Stimulated activated CD4-positive, alpha-beta T cell treated with anti-CD3 and anti-CD28 coated beads, Interleukin-15, amount 100 ng/mL, for 24 hours (primary cell): ENCODE measurements around the gene DSG3.
"Not testable (repeated sequence)": the region's sequence is repeated elsewhere in the genome, so short reads cannot be mapped to it uniquely, and the experiment has no call there.

ENCODE experiments used
- DNase-seq: peaks from one replicate; pipeline ENCODE4 v3.0.0-alpha.2; 2020

DSG3 gene

DNA sequence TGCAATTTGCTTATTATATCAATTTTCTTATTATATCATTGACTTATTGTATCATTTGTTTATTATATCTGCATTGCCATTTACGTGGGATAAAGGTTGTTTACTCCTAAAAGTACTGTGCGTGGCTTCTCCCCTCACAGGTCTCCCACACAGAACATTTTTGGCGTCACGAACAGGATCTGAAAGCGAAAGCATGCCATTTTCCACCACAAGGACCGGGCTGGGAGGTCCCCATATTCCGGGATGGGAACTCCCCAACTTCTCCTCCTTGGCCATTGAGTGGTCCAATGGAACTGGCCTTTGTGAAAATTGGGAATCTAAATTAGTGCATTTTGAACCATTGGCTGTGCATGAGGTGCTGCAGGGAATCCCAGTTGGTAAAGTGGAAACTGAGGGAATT is 45.6 kb downstream of the DSG3 start:
- DNase-seq = no peak

DNA sequence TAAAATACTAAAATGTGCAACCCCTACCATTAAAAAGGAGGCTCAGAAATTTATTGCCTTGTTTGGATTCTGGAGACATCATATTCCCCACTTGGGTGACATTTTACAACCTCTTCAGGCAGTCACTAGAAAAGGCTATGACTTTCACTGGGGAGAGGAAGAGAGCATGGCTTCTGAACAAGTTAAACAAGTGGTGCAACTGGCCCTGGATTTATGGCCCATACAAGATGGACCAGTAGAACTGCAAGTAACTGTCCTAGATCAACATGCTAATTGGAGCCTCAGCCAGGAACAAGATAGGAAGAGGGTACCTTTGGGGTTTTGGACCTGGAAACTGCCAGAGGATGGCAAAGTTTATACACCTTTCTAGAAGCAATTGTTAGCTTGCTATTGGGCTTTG is 46.4 kb downstream of the DSG3 start:
- no peak for DNase-seq

DNA sequence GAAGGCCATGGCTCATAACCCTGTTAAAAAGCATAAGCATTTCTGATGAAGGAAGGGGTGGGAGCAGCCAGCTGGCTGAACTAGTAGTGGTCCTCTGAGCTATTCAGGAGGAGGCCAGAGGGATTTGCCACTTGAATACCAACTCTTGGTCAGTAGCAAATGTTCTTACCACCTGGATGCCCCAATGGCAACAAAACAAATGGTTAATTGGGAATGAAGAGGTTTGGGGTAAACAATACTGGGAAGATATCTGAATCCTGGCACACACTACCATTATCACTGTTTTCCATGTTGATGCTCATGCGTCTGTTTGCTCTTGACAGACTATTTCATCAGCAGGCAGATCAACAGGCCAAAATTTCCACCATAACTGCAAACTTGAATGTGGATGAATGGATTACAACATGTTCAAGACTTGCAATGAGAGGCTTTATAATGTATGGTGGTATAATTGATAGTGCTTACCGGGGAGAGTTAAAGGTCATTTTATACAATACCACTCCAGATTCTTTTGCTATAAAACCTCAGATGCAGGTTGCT is 47.2 kb downstream of the DSG3 start:
- DNase-seq = not testable (repeated sequence)

DNA sequence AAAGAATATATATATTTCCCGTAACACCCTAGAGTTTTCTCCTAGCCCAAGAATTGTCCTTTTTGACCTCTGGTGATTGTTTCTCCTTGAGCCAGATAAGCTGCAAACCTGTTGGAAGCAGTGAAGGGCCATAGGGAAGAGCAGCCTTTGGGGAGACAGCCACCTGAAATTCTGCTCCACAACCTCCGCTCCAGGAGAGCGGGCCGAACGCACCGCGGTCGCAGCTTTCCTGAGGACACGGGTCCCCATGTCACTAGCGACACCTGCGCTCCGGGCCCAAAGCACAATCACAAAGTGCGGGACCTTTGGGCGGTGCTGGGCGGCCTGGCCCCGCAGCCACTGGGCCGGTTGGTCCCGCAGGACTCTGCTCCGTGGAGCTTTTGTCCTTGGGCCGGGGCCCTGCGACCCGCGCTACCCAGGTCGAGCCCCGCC is 49.9 kb downstream of the DSG3 start:
- DNase-seq = no peak

DNA sequence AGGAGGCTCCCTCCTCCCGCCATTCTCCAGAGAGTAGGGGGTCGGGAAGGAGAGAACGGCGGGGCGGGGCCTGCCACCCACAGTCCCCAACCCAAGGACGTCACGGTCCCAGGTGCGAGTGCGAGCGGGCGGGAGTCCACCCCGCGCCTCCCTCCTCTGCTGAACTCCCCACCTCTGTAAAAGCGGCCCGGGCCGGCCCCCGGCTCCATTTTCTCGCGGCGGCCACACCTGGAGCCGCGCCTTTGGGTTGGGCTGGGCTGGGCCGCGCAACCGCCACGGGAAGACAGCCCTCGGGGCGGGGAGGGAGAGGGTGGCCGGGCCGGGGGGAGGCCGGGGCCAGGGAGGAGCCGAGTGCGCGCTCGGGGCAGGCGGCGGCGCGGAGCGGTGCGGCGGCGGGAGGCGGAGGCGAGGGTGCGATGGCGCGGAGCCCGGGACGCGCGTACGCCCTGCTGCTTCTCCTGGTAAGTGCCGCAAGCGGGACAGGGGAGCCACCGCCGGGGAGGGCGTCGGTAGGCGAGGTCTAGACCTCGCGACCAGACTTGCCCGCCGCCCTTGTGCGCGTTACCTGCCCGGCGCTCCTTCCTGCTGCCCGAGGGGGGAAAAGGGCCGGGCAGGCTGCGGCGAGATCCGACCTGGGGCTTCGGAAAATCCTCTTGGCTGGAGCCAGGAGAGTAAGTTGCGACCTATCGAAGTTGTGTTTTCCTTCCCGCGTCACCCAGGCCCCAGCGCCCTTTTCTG is 50.5 kb downstream of the DSG3 start, which contains the start of gene DSG2:
Gene DSG2 (plus strand): TSS at position 342 of the 738 bp plus-strand sequence. CDS start 75 bp downstream, at position 417.
- peak; percentile 54 for DNase-seq

DNA sequence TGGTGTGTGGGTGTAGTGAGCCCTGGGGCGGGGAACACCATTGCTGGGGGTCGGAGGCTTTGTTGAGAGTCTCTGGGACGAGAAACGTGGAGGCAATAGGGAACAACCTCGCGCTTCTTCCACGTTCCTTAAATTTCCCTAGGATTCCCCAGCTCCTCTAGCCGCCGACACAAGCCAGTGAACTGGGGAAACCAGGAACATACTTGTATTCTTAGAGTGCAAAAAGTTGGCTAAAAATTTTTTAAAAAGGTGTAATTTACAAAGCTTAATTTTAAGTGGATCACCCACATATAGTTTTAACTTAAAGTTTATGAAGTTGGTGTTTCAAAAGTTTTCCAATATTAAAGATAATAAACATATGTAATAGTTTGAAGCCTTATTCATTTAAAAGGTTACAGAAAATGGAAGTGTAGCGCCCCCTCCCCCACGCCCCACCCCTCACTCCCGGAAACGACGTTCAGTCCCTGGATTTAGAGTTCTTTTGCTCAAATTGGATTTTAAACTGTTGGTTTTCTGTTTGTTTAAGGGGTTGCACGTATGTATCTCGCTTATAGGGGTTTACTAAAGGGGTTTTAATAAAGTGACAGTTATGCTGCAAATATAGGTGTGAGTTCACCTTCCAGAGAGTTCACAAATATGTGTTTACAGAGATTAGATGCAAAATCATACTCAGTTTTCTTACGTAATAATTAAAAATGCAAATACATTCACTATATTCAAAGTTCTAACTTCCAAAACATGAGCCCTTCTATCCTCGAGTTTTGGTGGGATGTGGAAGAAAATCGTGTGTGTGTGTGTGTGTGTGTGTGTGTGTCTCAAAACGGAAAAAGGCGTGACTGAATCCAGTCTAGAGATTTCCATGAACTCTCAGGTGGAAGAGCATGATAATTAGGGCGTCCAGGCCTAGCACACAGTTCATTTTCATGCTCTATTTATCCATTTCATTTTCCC is 51.3 kb downstream of the DSG3 start:
- DNase-seq = no peak

DNA sequence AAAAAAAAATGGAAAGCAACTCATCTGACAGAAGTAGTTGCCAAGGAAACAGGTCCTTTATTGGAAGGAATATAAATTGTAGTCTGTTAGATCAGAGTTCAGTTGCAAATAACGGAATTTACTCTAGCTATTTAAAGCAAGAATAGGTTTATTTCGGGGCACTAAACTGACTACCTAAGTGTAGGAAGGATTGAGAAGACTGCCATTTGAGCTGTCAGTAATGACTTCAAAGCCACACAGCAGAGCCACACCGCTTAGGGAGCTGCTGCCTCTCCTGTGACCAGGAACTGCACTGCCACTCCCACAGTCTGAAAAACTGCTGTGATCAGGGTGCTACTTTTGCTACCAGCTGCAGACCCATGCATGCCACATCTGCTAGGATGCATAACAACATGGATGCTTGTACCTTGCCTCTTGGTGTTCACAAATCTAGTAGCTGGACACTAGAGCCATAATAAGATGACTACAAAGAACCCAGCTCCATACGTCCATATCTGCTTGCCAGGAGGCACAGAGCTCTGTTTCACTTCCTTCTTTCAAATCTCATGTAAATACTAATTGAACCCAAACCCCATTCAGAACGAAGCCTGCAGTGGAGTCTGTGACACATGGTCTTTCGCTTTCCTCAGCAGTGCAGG is 52.6 kb downstream of the DSG3 start:
- no peak for DNase-seq

DNA sequence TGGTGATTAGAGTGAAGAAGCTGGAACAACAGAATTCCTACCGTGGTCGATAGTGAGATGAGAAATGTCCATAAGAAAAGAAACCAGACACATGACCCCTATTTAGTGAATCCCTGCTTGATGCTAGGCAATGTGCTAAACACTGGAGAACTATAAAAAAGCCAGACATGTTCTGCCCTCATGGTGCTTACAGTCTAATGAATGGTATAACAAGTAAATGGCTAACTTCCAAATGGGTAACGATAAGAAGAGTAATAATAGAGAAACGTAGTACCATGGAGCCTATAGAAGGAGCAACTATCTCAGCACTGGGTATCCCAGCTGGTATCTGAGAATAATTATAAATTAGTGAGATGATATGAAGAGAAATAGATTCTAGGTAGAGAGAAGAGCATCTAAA is 55.5 kb downstream of the DSG3 start:
- DNase-seq = no peak

DNA sequence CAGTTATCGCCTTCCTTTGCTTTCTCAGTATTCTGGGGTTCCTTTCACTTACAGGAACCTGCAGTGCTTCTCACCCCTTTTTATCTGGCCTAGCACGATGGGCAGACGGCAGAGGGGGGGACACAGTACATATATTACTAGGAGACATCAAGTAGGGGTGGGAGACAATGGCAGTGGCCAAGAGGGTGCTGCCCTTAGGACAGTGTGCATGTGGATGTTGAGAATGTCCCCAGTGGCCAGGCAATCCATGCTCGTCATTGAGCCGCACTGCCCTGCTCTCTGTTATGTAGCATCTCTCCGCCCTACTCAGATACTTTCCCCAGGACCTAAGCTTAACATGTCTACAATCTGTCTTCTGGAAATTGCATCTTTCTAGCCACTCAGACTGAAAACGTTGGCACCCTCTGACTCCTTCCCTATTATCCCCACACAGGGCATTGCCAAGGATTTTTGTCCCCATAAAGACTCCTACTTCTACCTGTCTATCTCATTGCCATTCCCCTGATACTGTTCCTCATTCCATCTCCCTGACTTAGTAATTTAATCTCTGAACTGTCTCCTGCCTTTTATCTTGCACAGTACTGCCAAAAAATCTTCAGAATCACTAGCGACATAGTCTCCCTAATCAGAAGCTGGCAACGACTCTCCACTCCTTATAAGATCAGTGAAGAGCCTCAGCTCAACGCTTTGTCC is 57.1 kb downstream of the DSG3 start:
- no peak for DNase-seq

DNA sequence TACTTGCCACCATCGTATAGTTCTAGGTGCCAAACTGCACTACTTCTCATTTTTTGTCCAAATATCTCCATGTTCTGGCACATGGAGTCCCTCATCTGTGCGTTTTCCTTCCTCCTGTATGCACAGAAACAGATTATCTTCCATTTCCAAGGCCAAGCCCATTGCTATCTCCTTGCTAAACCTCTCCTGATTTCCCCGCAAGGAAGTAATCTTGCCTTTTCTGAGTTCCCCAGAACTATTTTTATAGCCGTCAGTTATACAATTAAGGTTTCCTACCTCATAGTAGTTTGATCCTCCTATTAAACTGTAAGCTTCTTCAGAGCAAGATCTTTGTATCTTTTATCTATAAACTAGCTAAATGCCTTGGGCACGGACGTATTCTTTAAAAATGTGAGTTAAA is 57.6 kb downstream of the DSG3 start:
- DNase-seq = no peak

DNA sequence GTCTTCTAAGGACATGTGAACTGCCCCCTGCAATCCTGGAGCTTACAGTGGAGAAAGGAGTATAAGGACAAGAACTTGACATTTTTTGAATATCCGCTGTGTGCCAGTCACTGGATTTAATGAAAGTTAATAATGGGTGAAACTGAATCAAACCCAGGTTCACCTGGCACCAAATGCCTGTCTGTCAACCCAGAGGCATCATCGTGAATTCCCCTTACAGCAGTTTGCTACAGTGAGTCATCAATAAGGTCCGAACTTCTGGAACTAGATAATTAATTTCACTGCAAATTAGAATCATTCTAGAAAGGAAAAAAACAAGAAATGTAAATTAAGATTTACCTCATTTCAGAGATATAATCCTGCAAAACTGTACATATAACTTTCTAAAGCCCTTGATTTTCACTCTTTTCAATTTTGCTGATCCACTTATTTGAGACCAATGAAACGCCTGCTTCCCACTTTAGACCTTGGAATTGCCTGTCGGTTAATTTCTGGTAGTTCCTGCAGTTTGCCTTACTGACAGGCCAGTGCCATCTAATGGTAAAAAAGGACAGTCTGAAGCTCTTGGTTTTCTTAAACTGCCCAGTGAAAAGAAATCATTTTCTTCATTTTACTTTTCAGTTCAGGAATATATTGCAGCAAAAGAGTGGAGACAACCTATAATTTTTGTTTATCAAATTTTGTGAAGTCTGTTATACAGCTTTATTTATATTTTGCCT is 58.6 kb downstream of the DSG3 start:
- DNase-seq = no peak

DNA sequence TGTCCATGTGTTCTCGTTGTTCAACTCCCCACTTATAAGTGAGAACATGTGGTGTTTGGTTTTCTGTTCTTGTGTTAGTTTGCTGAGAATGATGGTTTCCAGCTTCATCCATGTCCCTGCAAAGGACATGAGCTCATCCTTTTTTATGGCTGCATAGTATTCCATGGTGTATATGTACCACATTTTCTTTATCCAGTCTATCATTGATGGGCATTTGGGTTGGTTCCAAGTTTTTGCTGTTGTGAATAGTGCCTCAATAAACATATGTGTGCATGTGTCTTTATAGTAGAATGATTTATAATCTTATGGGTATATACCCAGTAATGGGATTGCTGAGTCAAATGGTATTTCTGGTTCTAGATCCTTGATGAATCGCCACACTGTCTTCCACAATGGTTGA is 59.6 kb downstream of the DSG3 start:
- DNase-seq = not testable (repeated sequence)

DNA sequence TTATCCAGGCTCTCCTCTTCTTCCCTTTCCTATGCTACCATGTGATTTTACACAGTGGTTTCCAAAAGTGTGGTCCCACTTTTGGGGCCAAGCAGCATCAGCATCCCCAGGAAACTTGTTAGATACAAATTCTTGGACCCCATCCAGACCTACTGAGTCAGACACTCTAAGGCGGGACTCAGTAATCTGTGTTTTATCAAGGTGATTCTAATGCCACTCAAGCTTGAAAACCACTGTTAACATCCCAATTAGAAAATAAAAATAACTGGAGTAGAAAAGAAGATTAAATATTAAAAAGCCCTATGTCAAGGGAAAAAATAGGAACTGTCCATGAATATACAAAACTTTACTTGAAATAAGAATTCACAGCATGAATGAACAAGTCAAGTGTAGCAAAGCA is 61.2 kb downstream of the DSG3 start:
- no peak for DNase-seq

DNA sequence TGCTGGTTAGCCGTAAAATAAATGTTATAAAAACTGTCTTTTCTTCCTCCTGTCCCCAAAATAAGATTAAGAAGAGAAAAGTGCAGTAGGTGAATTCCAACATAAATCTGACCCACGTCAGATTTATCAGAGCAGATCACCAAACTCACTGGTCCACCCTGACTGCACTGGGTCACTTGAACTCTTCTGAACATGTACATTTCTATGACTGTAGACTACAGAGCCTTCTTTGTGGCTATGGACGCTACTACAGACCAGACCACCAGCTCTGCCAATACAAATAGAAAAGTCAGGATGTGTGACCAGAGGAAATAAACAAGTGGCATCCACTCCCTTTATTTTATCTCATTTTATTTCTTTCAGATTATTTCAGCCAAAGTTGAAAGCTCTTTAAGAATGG is 62.0 kb downstream of the DSG3 start:
- no peak for DNase-seq

DNA sequence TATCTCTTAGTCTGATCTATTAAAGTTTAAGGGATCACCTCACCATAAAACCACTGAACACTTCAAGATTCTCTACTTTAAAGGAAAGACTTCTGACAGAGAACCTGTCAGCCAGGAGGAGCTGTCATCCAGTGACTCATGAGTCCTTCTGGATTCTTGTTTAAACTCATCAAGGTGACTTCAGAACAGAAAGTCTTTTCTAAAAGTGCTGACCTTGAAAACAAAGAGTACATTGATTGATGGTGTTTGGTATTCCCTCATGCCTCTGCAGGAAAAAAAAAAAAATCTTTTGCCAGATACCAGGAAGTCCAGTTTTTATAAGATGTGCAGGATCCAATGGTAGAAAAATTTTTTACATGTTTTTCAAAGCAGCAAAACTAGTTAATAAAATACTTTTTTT is 62.8 kb downstream of the DSG3 start:
- no peak for DNase-seq

DNA sequence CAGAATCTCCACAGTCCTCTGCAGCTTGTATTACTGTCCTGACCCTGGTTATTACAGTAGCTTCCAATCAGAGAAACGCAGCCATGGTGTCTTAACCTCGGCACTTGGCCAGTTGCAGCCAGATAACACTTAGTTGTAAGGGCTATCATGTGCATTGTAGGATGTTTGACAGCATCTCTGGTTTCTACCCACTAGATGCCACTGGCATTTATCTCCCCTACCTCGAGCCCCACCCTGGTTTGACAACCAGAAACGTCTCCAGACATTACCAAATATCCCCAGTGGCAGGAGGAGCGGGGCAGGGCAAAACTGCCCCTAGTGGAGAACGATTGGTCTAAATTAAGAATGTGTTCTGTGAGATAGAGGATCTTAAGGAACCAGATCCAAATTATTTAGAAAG is 63.6 kb downstream of the DSG3 start:
- DNase-seq = no peak

DNA sequence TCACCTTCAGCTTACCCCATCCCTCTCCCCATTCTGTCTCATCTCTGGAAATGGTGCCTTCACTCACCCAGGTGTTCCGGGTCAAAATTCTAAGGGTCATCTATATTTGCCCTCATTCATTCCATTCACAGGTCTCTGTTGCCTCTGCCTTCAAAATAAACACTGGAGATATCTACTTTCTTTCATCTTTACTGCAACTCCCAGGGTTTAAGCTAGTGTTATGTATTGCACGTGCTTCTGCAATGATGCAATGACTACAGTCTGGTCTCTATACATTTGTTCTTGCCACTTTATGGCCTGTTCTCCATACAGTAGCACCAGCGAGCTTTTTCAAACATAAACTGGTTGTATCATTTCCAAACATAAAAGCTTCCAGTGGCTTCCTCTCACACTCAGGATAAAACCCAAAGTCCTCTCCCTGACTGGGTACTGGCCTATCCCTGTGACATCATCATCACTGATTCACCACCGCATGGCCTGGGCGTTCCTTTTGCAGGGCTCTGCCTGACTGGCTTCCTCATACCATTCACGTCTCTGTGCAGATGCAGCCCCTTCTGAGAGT is 64.7 kb downstream of the DSG3 start:
- DNase-seq = no peak

DNA sequence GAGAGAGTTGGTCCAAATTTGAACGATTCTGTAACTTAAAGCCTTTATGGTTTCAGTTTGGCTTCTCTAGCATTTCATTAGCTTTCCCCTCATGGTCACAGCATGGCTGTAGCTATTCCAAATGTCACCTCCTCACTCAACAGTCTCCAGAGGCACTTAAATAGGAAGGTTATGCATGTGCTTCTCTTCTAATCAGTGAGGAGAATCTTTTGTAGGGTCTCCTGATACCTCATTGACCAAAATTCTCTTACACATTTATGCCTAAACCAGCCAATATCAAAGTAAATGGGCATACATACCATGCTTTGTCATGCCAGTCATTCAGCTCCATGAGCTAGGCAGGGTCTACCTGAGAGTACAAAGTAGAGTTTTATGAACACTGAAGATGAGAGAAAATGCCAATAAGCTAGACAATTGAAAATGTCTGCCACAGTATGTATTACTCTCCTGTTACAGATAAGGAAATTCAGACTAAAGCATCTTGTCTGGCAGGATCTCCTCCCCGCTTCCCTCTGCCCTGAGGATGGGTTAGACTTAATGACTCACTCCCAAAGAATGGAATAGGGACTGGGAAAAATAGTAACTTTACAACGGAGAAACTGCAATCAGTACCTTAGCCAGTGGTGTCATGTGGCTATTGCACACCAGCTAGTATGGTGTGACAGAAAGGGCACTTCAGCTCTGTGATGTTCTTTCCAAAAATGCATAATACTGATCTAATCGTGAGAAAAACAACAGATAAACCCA is 65.8 kb downstream of the DSG3 start:
- DNase-seq = no peak

DNA sequence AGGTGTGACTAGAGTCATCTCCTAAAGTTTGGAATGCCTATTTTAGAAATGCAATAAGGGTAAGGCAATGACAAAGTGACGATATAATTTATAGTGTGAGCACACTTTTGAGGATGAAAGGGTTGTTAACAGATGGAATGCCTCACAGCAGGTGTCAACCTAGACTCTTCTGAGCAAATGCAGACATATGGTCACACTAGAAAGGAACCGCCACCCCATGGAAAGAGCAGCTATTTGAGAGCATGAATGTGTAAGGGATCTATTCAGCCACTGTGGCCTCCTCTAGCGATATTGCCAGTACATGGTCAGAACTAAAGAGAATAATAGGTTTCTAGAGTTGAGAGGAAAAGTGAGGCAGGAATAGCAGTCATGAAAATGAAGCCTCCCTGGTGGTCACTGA is 68.9 kb downstream of the DSG3 start:
- DNase-seq = no peak

DNA sequence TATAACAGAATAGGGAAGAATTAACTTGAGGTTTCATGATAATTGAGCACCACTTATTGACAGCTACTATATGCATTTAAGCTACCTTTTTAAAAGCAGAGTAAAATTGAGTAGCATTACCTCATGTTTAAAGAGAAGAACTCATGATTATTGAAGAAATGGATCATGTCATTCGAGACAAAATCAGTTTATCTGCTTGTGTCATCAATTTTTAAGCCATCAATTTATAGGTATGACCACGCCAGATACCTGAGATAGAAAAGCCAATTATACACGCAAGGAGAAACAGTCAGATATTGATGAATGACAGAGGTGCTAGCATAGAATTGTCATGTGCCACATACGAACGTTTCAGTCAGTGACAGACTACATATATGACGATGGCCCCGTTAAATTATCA is 78.8 kb downstream of the DSG3 start:
- DNase-seq = no peak
